ENCODE data around the gene IFNA21. TPM values are rescaled to one million over a fixed set of nuclear protein-coding genes. Genes with fewer than 3 reads are reported as not detected.
"Not testable (repeated sequence)": the region's sequence is repeated elsewhere in the genome, so short reads cannot be mapped to it uniquely, and the experiment has no call there.

IFNA21 gene
- total RNA-seq, 1 donor: not detected

DNA sequence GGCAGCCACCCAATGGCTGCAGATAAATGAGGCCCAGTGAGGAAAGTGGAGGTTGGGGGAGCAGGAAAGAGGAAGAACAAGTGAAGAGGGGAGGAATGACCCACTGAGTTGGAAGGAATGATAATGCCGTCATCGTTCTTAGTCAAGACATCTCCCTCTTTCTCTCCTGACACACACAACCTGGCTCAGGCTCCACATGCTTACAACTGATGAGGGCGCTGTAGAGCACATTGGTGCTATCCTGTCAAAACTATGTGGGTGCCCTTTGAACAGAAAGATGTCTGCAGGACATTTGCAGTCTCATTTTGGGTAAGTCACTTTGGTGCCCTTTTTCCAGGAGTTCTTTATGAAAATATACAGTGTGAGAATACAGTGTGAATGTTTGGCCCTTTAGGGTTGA, 30.7 kb downstream of the IFNA21 start:
- no peak for DNase-seq (ENCODE audit: low read depth)
- H3K4me3 ChIP-seq (ENCODE audit: low read depth, low read length): no peak overlapping the region
- TF ChIP-seq, protein P1, sequence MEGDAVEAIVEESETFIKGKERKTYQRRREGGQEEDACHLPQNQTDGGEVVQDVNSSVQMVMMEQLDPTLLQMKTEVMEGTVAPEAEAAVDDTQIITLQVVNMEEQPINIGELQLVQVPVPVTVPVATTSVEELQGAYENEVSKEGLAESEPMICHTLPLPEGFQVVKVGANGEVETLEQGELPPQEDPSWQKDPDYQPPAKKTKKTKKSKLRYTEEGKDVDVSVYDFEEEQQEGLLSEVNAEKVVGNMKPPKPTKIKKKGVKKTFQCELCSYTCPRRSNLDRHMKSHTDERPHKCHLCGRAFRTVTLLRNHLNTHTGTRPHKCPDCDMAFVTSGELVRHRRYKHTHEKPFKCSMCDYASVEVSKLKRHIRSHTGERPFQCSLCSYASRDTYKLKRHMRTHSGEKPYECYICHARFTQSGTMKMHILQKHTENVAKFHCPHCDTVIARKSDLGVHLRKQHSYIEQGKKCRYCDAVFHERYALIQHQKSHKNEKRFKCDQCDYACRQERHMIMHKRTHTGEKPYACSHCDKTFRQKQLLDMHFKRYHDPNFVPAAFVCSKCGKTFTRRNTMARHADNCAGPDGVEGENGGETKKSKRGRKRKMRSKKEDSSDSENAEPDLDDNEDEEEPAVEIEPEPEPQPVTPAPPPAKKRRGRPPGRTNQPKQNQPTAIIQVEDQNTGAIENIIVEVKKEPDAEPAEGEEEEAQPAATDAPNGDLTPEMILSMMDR (IDR thresholded peaks at IDR 0.05; ENCODE audit: insufficient read depth, low read depth, low read length): no peak

DNA sequence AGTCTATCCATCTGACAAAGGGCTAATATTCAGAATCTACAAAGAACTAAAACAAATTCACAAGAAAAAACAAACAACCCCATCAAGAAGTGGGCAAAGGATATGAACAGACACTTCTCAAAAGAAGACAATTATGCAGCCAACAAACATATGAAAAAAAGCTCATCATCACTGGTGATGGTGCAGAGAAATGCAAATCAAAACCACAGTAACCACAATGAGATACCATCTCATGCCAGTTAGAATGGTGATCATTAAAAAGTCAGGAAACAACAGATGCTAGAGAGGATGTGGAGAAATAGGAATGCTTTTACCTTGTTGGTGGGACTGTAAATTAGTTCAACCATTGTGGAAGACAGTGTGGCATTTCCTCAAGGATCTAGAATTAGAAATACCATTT, 38.3 kb downstream of the IFNA21 start:
- H3K4me3 ChIP-seq (ENCODE audit: low read depth, low read length); DNase-seq (ENCODE audit: low read depth): not testable (repeated sequence)

DNA sequence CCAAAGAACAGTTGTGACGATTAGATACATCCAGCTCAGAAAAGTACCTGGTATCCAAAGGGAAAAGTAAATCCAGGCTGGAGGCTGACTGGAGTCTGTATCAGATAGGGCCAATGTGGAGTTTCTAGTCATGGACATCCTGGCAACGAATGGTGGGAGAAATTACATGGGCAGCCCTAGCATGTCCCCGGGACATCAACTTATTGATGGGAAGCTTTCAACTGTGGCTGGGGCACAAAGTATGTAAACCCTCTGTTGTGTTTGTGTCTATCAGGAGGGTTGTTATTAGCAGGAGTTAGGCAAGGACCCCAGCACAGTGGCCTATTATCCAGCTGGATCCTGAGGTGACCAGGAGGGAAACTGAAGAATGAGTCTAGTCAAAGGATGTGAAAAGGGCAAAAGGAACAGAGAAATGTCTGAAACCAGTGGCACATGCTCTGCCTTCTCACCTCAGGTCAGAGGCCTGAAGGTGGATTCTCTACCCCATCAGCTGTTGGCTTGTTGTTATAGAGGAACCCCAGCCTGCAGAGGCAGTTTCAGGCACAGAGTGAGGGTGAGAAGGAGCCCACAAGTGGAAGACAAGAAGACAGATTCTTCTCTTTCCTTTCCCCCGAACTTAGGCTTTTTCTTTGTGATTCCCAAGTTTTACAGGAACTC, 44.7 kb downstream of the IFNA21 start:
- H3K4me3 ChIP-seq (ENCODE audit: low read depth, low read length): no peak overlapping the region
- no peak for DNase-seq (ENCODE audit: low read depth)
- TF ChIP-seq, protein P1 (IDR thresholded peaks at IDR 0.05; ENCODE audit: insufficient read depth, low read depth, low read length): no peak

DNA sequence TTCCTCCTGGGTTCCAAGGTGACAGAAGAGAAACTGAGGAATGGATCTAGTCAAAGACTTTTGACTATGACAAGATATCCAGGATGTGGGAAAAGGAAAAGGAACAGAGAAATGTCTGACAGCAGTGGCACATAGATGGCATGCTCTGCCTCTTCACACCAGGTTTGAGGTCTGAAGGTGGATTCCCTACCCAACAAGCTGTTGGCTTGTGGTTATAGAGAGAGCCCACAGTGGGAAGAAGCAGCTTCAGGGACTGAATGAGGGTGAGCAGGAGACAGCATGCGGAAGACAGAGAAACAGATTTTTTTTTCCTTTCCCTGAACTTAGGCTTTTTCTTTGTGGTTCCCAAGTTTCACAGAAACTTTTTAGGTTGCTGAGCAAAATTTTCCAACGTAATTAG, 45.4 kb downstream of the IFNA21 start:
- TF ChIP-seq, protein P1 (IDR thresholded peaks at IDR 0.05; ENCODE audit: insufficient read depth, low read depth, low read length): no peak
- no peak overlapping the region for H3K4me3 ChIP-seq (ENCODE audit: low read depth, low read length)
- DNase-seq (ENCODE audit: low read depth): no peak

DNA sequence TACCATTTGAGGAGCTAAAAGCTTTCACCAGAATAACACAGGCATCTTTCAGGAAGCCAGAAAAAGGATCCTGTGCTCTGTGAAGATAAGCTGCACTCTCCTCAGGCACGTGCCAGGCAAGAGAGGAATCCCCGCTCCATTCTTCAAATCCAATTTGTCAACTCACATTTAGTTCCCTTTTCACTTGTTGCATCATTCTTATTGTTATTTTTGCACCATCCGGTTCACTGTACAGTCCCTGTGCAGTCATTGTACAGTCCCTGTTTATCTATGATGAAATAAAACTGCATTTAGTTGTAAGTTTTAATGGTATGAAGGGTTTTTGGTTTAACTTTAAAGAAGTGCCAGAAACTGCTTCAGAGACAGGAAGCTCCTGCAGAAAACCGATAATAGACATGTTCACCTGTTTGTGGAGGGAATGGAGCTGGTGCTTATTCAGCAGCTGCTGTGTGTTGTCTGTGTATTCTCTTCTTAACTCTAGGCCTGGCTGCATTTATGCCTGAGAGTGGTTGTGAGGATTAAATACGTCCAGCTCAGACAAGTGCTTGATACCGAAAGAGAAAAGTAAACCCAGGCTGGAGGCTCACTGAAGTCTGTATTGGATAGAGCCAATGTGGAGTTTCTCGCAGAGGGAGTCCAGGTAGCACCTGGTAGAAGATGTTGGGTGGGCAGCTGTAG, 47.2 kb downstream of the IFNA21 start:
- TF ChIP-seq, protein P1 (IDR thresholded peaks at IDR 0.05; ENCODE audit: insufficient read depth, low read depth, low read length): no peak
- DNase-seq (ENCODE audit: low read depth): no peak

More for the DNA sequence above, 47.2 kb downstream of the IFNA21 start:
- H3K4me3 ChIP-seq (ENCODE audit: low read depth, low read length): no peak overlapping the region

Small RNAs within 50 kb of the gene (small RNA-seq; reads per million reads assigned to genes)
- not detected for gene RF00019

Other genes with a start within 250 kb of the IFNA21 start
- 10.0 and 22.0 TPM in 2 replicates for gene HACD4, start 135.0 kb downstream of the IFNA21 start, total RNA-seq
- not detected in 2 replicates for gene IFNB1, start 88.7 kb downstream of the IFNA21 start, total RNA-seq
- gene IFNW1, start 24.8 kb downstream of the IFNA21 start, total RNA-seq: not detected in 2 replicates
- gene IFNA4, start 20.9 kb upstream of the IFNA21 start, total RNA-seq: not detected in 2 replicates
- gene IFNA7, start 35.5 kb upstream of the IFNA21 start, total RNA-seq: not detected in 2 replicates
- gene IFNA10, start 40.5 kb upstream of the IFNA21 start, total RNA-seq: not detected in 2 replicates
- not detected in 2 replicates for gene IFNA16, start 50.7 kb upstream of the IFNA21 start, total RNA-seq
- gene IFNA17, start 61.6 kb upstream of the IFNA21 start, total RNA-seq: not detected in 2 replicates
- not detected in 2 replicates for gene IFNA14, start 73.3 kb upstream of the IFNA21 start, total RNA-seq
- gene IFNA5, start 138.7 kb upstream of the IFNA21 start, total RNA-seq: under 0.01 TPM in 1 of 2 replicates, not detected in the other
- 34.8 and 57.9 TPM in 2 replicates for gene KLHL9, start 168.7 kb upstream of the IFNA21 start, total RNA-seq
- not detected in 2 replicates for gene IFNA6, start 184.2 kb upstream of the IFNA21 start, total RNA-seq
- not detected in 2 replicates for gene IFNA13, start 201.4 kb upstream of the IFNA21 start, total RNA-seq
- gene IFNA2, start 218.7 kb upstream of the IFNA21 start, total RNA-seq: not detected in 2 replicates
- not detected in 2 replicates for gene IFNA8, start 242.5 kb upstream of the IFNA21 start, total RNA-seq

All from fibroblast of villous mesenchyme (primary cell).